GM12878 (cell line): ENCODE data around the gene TMSB4X. TPM values are rescaled to one million over a fixed set of nuclear protein-coding genes. Genes with fewer than 3 reads are reported as not detected.

Source experiments
- CHD4 ChIP-seq: fragments of 200-600 bp; sonication (generic); IDR thresholded peaks from 2 replicates; pipeline ENCODE4 v1.6.1; 2016; ENCODE audit warnings: mild to moderate bottlenecking
- HDAC6 ChIP-seq: fragments of 200-600 bp; sonication (generic); IDR thresholded peaks from one replicate; pipeline ENCODE4 v1.8.0; 2017; ENCODE audit warnings: antibody characterized with exemption; ENCODE audit not compliant: unreplicated experiment
- HSF1 ChIP-seq: fragments of 150-350 bp; IDR thresholded peaks from 2 replicates; pipeline ENCODE4 v1.6.1; 2014; ENCODE audit warnings: mild to moderate bottlenecking, low read depth, low read length
- IKZF2 ChIP-seq, 2 experiments: fragments of 450-650 bp; IDR thresholded peaks; 2 replicates each; pipeline ENCODE4 v1.6.1; 2017; ENCODE audit warnings: mild to moderate bottlenecking in 2 of 2, moderate library complexity in 2 of 2
- NFXL1 ChIP-seq: fragments of 450-650 bp; IDR thresholded peaks from 2 replicates; pipeline ENCODE4 v1.6.1; 2017; ENCODE audit warnings: antibody characterized with exemption, mild to moderate bottlenecking, borderline replicate concordance
- RB1 ChIP-seq: fragments of 450-650 bp; formaldehyde crosslinking; IDR thresholded peaks from 2 replicates; pipeline ENCODE4 v1.6.1; 2017; ENCODE audit warnings: mild to moderate bottlenecking, borderline replicate concordance
- TAF1 ChIP-seq: IDR thresholded peaks from 2 replicates; pipeline ENCODE4 v1.6.1; 2011; ENCODE audit warnings: mild to moderate bottlenecking, low read depth, low read length, borderline replicate concordance
- TCF12 ChIP-seq: IDR thresholded peaks from 2 replicates; pipeline ENCODE4 v1.6.1; 2011; ENCODE audit warnings: low read depth, mild to moderate bottlenecking, low read length
- ZBTB33 ChIP-seq: fragments of 450-650 bp; IDR thresholded peaks from 2 replicates; pipeline ENCODE4 v1.6.1; 2017; ENCODE audit warnings: mild to moderate bottlenecking
- polyA plus RNA-seq, 11 experiments: library from polyadenylated mRNA; depleted of rRNA in 4 of 11; unstranded in 6 of 11; stranded (reverse) in 5 of 11; fragments of >200 nt; fragmentation: Nextera tagmentation in 4 of 11; fragmentation: Illumina TruSeq in 1 of 11; extraction: Ambion mirVana in 4 of 11; extraction: Trizol in 1 of 11; gene quantifications; 1 replicate in 1 of 11; 2 replicates in 10 of 11; pipeline versions ENCODE4 v1.2.1 to v1.2.3, GENCODE V29; 2011 to 2016; ENCODE audit warnings: inconsistent platforms in 2 of 11, missing spikeins in 2 of 11, low read depth in 1 of 11
- total RNA-seq, 4 experiments: library from RNA; depleted of rRNA in 3 of 4; stranded (reverse); fragments of >200 nt in 3 of 4; fragmentation: Illumina TruSeq in 1 of 4; extraction: Trizol in 1 of 4; gene quantifications; 2 replicates each; pipeline versions ENCODE4 v1.2.1 to v1.2.3, GENCODE V29; 2013 to 2021

The TMSB4X gene
- total and polyA plus RNA-seq, 10 of the 15 experiments (the other 5 are each of a cell fraction or from before 2014, with no cell fraction given) = 13,924 to 37,234 (median 23,705) TPM

GRCh38 chrX:12973561-12974304 is 1.2 kb upstream of the TMSB4X start (continued):
- TF ChIP-seq HSF1 (no peak), ZBTB33 (no peak), IKZF2 (IDR thresholded peaks at IDR 0.05) (peak; percentile 57 to 63), TCF12 (no peak), HDAC6 (no peak), RB1 (no peak), CHD4 (no peak), TAF1 (peak; percentile 14; the same call in 1 of the 2 replicates), NFXL1 (no peak)
